GM18868 (cell line): ENCODE measurements around the gene ZDHHC3.
A peak's percentile ranks its signal among the peaks of the same experiment; 100 is the strongest.
"Not testable (repeated sequence)": the region's sequence is repeated elsewhere in the genome, so short reads cannot be mapped to it uniquely, and the experiment has no call there.

ENCODE experiments used
- ATAC-seq: cut with Tn5 transposase; IDR thresholded peaks from one replicate; pipeline ENCODE4 v1.9.1; 2021; ENCODE audit warnings: mild to moderate bottlenecking, moderate library complexity; ENCODE audit not compliant: unreplicated experiment

ZDHHC3 gene

GRCh38 chr3:44996556-44996969 lies 20.6 kb upstream of the ZDHHC3 start:
- ATAC-seq = no peak

- ATAC-seq = no peak
These were observed 19.3 kb upstream of the ZDHHC3 start for GRCh38 chr3:44995142-44995770.

GRCh38 chr3:44993471-44994205 lies 17.7 kb upstream of the ZDHHC3 start:
- ATAC-seq = no peak

GRCh38 chr3:44992555-44993470 lies 16.8 kb upstream of the ZDHHC3 start:
- no peak for ATAC-seq

DNA sequence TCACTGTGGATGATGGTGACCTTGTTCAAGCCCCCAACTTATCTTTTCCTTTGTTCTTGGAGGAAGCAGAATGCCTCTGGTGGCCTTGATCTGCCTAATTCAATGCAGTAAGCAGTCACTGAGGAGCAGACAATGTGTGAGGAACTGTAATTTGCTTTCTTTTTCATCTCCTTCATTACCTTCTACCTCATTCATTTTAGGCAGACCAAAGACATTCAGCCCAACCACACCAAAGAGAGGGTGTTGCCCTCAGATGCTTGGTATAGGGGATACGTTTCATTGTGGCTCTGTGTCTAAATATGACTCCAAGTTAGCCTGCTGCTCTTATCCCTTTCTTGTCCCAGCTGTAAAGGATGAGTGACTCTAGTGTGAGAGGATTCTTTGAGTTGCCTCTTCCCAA lies 15.4 kb upstream of the ZDHHC3 start:
- no peak for ATAC-seq

GRCh38 chr3:44989636-44990373 lies 13.8 kb upstream of the ZDHHC3 start:
- ATAC-seq = no peak

DNA sequence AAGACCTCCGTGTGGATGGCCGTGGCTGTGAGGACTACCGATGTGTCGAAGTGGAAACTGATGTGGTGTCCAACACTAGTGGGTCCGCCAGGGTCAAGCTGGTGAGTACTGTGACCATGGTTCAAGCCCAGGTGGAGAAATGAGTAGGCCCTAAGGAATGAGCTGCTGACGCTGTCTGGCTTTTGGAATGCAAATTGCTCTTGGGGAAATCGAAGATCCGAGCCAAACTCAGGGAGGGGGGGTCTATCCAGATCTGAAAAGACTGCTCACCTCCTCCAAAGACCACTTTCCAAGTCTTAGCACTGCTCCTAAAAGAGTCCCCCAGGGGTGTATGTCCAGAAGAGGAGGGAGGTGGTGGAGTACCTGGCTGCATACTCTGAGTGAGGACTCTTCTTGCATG lies 13.2 kb upstream of the ZDHHC3 start:
- ATAC-seq = no peak

DNA sequence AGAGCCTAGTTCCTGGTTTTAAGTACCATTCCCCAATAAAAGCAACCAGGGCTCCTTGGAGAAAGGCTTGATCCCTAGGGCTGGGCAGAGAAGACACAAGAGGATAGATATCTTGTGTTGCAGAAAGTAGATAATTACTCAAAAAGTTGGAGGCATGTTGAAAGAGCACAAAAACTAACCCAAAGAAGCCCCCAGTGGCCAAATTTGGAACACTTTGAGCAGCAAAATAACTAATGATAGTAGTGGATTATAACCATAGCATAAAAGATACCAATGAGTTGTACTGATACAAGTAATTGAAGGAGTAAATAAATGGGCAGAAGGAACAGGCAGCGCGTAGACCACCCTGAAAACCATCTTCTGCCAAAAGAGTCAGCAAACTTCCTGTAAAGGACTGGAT lies 12.1 kb upstream of the ZDHHC3 start:
- no peak for ATAC-seq

- no peak for ATAC-seq
These were observed 11.4 kb upstream of the ZDHHC3 start for GRCh38 chr3:44987332-44987731.

GRCh38 chr3:44986330-44986729 lies 10.4 kb upstream of the ZDHHC3 start:
- ATAC-seq = not testable (repeated sequence)

- no peak for ATAC-seq
These were observed 8.4 kb upstream of the ZDHHC3 start for GRCh38 chr3:44984335-44984734.

DNA sequence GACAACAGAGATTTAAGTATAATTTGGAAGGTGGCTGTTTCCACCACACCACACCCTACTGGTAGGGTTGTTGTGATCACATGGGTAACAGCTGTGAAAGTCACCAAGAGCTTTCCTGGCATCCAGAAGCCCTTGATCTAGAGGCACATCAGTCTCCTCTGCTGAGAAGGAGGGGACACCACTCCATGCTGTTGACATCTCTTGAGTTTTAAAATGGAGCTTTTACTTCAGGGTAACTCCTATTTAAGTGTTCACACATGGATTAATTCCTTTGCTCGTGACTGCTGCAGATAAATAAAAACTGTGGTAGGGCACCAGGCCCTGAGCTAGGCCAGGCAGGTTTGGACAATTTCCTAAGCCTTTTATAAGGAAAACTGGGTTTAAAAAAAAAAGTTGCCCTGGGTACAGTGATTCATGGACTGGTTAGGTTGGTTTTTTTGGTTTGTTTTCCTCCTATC lies 7.5 kb upstream of the ZDHHC3 start:
- no peak for ATAC-seq

- ATAC-seq = no peak
These were observed 6.8 kb upstream of the ZDHHC3 start for GRCh38 chr3:44982817-44983216.

DNA sequence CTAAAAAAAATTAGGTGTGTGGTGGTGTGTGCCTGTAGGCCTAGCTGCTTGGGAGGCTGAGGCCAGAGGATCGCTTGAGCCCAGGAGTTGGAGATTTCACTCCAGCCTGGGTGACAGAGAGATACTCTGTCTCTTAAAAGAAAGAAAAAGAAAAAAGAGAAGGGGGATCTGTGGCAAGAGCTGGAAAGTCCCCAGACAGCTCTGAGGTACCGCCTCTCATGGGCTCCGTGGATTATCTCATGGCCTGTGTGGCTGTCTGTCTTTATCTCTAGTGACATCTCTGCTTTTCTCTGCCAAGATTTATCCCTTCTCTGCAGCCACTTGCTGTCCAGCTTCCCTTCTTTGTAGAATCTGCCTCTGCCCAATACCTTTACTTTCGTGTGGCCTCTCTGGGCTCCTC lies 5.8 kb upstream of the ZDHHC3 start:
- ATAC-seq = peak; percentile 73

DNA sequence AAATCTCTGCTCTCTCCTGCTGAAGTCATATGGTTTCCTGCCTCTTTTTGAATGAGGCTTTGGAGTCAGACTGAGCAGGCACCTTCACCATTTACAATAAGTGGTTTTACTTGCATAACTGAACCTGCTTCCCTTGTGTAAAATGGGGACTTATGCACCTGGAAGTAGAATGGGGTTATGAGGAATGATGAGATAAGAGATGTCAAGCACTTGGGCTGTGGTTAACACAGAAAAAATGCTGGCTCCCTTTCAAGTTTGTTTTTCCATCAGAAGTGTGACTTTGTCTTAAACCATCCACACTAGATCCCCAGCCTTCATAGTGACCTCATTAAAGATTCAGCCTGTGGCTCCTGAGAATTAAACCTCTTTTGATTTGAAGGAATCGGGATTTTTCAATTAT lies 5.2 kb upstream of the ZDHHC3 start:
- no peak for ATAC-seq

DNA sequence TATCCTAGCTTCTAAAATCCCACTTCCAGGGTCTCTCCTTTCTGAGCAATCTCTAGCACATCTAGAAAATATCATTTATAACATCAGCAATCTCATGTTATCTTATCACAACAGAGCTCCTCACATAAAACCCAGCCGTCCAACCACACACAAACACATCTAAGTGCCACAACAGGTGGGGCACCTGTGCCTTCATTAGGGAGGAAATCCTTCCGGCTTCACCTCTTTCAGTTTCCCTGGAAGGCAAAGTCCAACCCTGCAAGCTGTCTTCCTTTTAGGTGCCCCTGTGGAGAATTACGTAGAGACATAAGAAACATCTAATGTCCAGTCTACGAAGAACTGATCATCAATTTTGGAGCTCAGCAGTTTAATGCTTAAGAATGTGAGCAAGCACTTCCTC lies 1.6 kb downstream of the ZDHHC3 start:
- ATAC-seq = no peak

DNA sequence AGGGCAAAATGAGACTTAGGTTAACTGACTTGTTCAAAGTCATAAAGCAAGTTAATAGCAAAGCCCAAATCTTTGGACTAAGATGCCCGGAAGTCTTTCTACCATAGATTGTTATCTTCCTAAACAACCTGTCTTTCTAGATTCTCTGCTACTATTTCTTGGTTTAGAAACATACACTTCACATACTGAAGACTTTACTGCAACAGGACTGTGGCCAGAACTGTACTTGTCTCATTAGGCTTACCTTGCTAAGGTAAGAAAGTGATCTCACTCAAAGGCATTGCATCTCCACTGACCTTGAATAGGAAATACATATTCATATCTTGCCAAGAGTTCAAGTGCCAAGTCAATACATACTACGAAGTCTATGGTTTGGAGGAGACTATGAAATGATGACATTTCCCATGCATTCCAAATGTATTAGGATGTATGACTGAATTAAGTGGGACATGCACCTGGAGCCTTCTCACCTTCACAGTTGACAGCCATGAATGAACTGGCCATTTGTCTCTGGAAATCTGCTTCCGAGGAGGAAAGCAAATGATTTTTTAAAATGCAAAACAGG lies 5.0 kb downstream of the ZDHHC3 start:
- ATAC-seq = no peak

GRCh38 chr3:44969828-44970179 lies 6.2 kb downstream of the ZDHHC3 start:
- ATAC-seq = no peak

DNA sequence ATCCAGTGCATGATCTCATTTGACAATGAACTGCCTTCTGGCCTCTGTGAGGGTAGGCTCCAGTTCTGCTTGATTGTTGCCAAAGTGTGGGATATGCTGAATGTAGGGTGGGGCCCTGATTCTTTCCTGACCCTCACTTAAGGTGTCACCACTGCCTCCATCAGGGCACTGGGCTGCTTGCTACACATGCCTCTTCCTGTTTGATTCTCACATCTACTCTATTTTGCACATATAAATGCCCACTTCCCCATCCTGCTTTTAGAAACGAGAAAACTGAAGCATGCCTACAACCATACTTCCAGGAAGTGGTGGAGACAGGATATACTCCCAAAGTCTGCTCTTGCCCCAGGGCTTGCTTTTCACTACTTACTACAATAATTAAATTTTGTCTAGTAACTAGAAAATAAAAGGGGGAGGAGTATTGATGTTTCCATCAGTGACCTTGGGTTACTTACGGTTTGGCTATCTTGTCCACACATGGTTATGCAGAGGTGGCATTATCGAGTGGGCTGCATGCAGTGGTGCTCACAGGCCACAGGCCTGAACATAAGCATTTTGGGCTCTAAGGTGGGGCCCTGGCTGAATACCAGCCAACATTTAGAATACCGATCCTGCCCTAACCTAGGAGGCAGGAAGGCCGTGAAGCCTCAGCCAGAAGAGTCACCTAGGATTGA lies 6.7 kb downstream of the ZDHHC3 start:
- no peak for ATAC-seq

DNA sequence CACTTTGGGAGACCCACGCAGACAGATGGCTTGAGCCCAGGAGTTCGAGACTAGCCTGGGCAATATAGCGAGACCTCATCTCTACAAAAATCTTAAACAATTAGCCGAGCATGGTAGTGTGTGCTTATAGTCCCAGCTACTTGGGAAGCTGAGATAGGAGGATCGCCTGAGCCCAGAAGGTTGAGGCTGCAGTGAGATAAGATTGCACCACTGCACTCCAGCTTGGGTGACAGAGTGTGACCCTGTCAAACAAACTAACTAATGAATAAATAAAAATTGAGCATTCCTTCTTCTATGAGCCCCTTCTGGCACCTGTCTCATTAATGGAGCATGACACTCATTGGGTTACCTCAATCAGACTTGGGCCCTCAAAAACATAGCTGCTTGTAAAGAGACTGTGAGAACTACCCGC lies 7.5 kb downstream of the ZDHHC3 start:
- ATAC-seq = no peak
